Endothelial cell of umbilical vein (primary cell): ENCODE results near the gene PNPLA3. TPM values are rescaled to one million over a fixed set of nuclear protein-coding genes. Genes with fewer than 3 reads are reported as not detected.
A peak's percentile ranks its signal among the peaks of the same experiment; 100 is the strongest.

Experiments used
- BruUV-seq: library from RNA; stranded (reverse); fragments of 400-500 nt; replicated peaks from 2 replicates; lab custom pipeline; 2021; lab: Mats Ljungman, UMichigan
- CTCF ChIA-PET: fragments of 300-600, 350-600 bp; sonication (Branson Sonifier 250); formaldehyde crosslinking; loops from one replicate; lab custom pipeline; 2021; ENCODE audit warnings: antibody characterized with exemption, inconsistent platforms; lab: Charles Lee
- POLR2A ChIA-PET: fragments of 300-600, 350-600 bp; sonication (Branson Sonifier 250); formaldehyde crosslinking; loops from one replicate; lab custom pipeline; 2021; ENCODE audit warnings: antibody characterized with exemption, inconsistent platforms; lab: Charles Lee
- DNase-seq: peaks from one replicate; pipeline ENCODE4 v3.0.0-alpha.2; 2011; ENCODE audit warnings: low read depth, low spot score
- FAIRE-seq: peaks from 2 replicates; lab custom pipeline; 2011; peaks lifted over from hg19 to GRCh38; lab: Jason Lieb, UNC
- H2AFZ ChIP-seq: 2 replicates; pipeline ENCODE4 v1.6.0; 2012; ENCODE audit warnings: low read depth, low read length, control low read depth, inconsistent platforms
- H3K27ac ChIP-seq: 2 replicates; pipeline ENCODE4 v1.5.1; 2011; ENCODE audit warnings: low read depth, mild to moderate bottlenecking, control low read depth, low read length, moderate library complexity; ENCODE audit not compliant: insufficient read depth
- H3K27me3 ChIP-seq, 2 experiments: 2 replicates each; pipeline versions ENCODE4 v1.6.0 to v1.6.1; 2011; ENCODE audit warnings: low read length in 2 of 2, mixed read lengths in 1 of 2; ENCODE audit not compliant: control insufficient read depth in 2 of 2, insufficient read depth in 2 of 2
- H3K36me3 ChIP-seq, 2 experiments: 2 replicates in 1 of 2; 3 replicates in 1 of 2; pipeline ENCODE4 v1.5.1; 2011; ENCODE audit warnings: low read length in 2 of 2, mild to moderate bottlenecking in 1 of 2, moderate library complexity in 1 of 2; ENCODE audit not compliant: control insufficient read depth in 2 of 2, insufficient read depth in 2 of 2; ENCODE audit errors: extremely low read depth in 1 of 2
- H3K4me1 ChIP-seq: 3 replicates; pipeline ENCODE4 v1.5.1; 2011; ENCODE audit warnings: mild to moderate bottlenecking, low read length; ENCODE audit not compliant: control insufficient read depth, insufficient read depth; ENCODE audit errors: extremely low read depth
- H3K4me2 ChIP-seq: 2 replicates; pipeline ENCODE4 v1.6.1; 2011; ENCODE audit warnings: low read length, control low read depth, mixed read lengths; ENCODE audit not compliant: insufficient read depth
- H3K4me3 ChIP-seq, 3 experiments: fragments of 200-600 bp in 1 of 3; sonication (generic), shearing (Covaris generic) in 1 of 3; replicated peaks in 1 of 3; 2 replicates each; pipeline ENCODE4 v1.5.1; 2011 to 2016; ENCODE audit warnings: control low read depth in 3 of 3, low read length in 3 of 3, mild to moderate bottlenecking in 2 of 3, inconsistent platforms in 1 of 3, low read depth in 1 of 3, moderate library complexity in 1 of 3; ENCODE audit not compliant: insufficient read depth in 1 of 3
- H3K79me2 ChIP-seq: 2 replicates; pipeline ENCODE4 v1.6.0; 2012; ENCODE audit warnings: low read length, inconsistent platforms; ENCODE audit not compliant: control insufficient read depth, insufficient read depth
- H3K9ac ChIP-seq: replicated peaks from 2 replicates; pipeline ENCODE3; 2011; ENCODE audit warnings: low read length, control low read depth; ENCODE audit not compliant: insufficient read depth; ENCODE audit errors: extremely low read depth
- H3K9me1 ChIP-seq: replicated peaks from 3 replicates; pipeline ENCODE4 v1.6.0; 2011; ENCODE audit warnings: mild to moderate bottlenecking, low read length; ENCODE audit not compliant: control insufficient read depth, insufficient read depth; ENCODE audit errors: extremely low read depth
- H3K9me3 ChIP-seq: replicated peaks from 2 replicates; pipeline ENCODE4 v1.5.1; 2012; ENCODE audit warnings: low read length, inconsistent platforms; ENCODE audit not compliant: control insufficient read depth, insufficient read depth
- H4K20me1 ChIP-seq: replicated peaks from 2 replicates; pipeline ENCODE3; 2011; ENCODE audit warnings: mild to moderate bottlenecking, low read length; ENCODE audit not compliant: control insufficient read depth, insufficient read depth; ENCODE audit errors: extremely low read depth
- CTCF ChIP-seq, 2 donors: IDR thresholded peaks; 1 replicate in 1 of 2; 2 replicates in 1 of 2; pipeline ENCODE4 v1.5.1; 2011; ENCODE audit warnings: low read length in 2 of 2, mild to moderate bottlenecking in 2 of 2, moderate library complexity in 2 of 2, control low read depth in 1 of 2, inconsistent platforms in 1 of 2, low read depth in 1 of 2; ENCODE audit not compliant: insufficient read depth in 1 of 2; ENCODE audit errors: extremely low read depth in 1 of 2
- EZH2 ChIP-seq: IDR thresholded peaks from 2 replicates; pipeline ENCODE4 v1.6.1; 2012; ENCODE audit warnings: borderline replicate concordance, low read depth, mild to moderate bottlenecking, moderate library complexity, low read length, inconsistent platforms; ENCODE audit not compliant: severe bottlenecking
- FOS ChIP-seq: IDR thresholded peaks from 2 replicates; pipeline ENCODE4 v1.6.1; 2011; ENCODE audit warnings: mild to moderate bottlenecking, low read length, moderate library complexity, borderline replicate concordance; ENCODE audit not compliant: insufficient read depth
- GATA2 ChIP-seq: IDR thresholded peaks from 2 replicates; pipeline ENCODE4 v1.7.0; 2011; ENCODE audit warnings: low read depth, mild to moderate bottlenecking, moderate library complexity, mixed read lengths, low read length; ENCODE audit not compliant: insufficient read length, insufficient read depth
- JUN ChIP-seq: IDR thresholded peaks from 2 replicates; pipeline ENCODE4 v1.6.1; 2011; ENCODE audit warnings: borderline replicate concordance, low read depth; ENCODE audit not compliant: insufficient read length, insufficient read depth
- MAX ChIP-seq: IDR thresholded peaks from 2 replicates; pipeline ENCODE4 v1.6.1; 2011; ENCODE audit not compliant: insufficient read depth, insufficient read length
- MYC ChIP-seq: IDR thresholded peaks from one replicate; pipeline ENCODE4 v1.6.1; 2011; ENCODE audit warnings: mild to moderate bottlenecking, low read depth, low read length
- POLR2A ChIP-seq: IDR thresholded peaks from 2 replicates; pipeline ENCODE4 v1.6.1; 2012; ENCODE audit warnings: low read depth, mild to moderate bottlenecking, control low read depth, low read length
- POLR2AphosphoS5 ChIP-seq: IDR thresholded peaks from 2 replicates; pipeline ENCODE4 v1.6.1; 2012; ENCODE audit warnings: low read depth, mild to moderate bottlenecking, control low read depth, low read length, moderate library complexity; ENCODE audit not compliant: insufficient read depth
- dilution Hi-C: fragments of 300-500 bp; cut with MboI; formaldehyde crosslinking; loops from one replicate; pipeline ENCODE4 v1.15.0; 2019; ENCODE audit warnings: low sequenced_read_pairs; ENCODE audit not compliant: extremely low pct_ligation_motif_present
- intact Hi-C: fragments of 100-400 bp; cut with micrococcal nuclease; formaldehyde crosslinking; loops from one replicate; pipeline ENCODE4 v1.10.0; 2022
- polyA plus RNA-seq, 4 experiments: library from polyadenylated mRNA; depleted of rRNA in 3 of 4; stranded (reverse) in 3 of 4; unstranded in 1 of 4; fragments of >200 nt; gene quantifications; 2 replicates each; pipeline versions ENCODE4 v1.2.1 to v1.2.3, GENCODE V29; 2011 to 2012; ENCODE audit warnings: missing spikeins in 1 of 4
- total RNA-seq: library from RNA; stranded (reverse); gene quantifications from 2 replicates; pipeline ENCODE4 v1.2.3, GENCODE V29; 2021

Gene PNPLA3
- total and polyA plus RNA-seq, 2 donors (not counting 3 experiments of a cell fraction or from before 2014, with no cell fraction given), result 5.3 to 12.3 TPM

GRCh38 chr22:43956805-43957463, 33.3 kb downstream of the PNPLA3 start:
- no peak overlapping the region for H3K9ac ChIP-seq

More at GRCh38 chr22:43956805-43957463, 33.3 kb downstream of the PNPLA3 start:
- ChIA-PET CTCF (interaction anchor here (2.5 kb wide), 1 partner anchor 11 kb away, joined by 9 read pairs; no protein-coding TSS in a partner anchor), POLR2A (no interaction called here)
- H3K27me3 ChIP-seq, result no peaks in the 10 kb centered on the region
- BruUV-seq, result no TSS peak
- H3K36me3 ChIP-seq, result peaks cover 0 to 2% of the 10 kb centered on the region in 2 experiments
- H3K4me1 ChIP-seq, result peaks cover 24% of the 10 kb centered on the region
- H3K4me2 ChIP-seq, result peak overlapping the region; percentile 98
- TF ChIP-seq GATA2 (no peak), CTCF (IDR thresholded peaks at IDR 0.05; ENCODE audit: extremely low read depth in 1 of 2, insufficient read depth in 1 of 2, low read depth in 1 of 2, low read length in 2 of 2) (no peak), MYC (no peak), POLR2A (no peak), JUN (no peak), POLR2AphosphoS5 (no peak), EZH2 (no peak), MAX (no peak), FOS (no peak)
- intact Hi-C loops, result no loop called here
- DNase-seq, result peak; percentile 31
- dilution Hi-C loops, result no loop called here
- peak overlapping the region in 1 of 3 experiments; percentile 87 for H3K4me3 ChIP-seq
- H2AFZ ChIP-seq, result no peak overlapping the region
- H3K27ac ChIP-seq, result no peak overlapping the region
- no peak for FAIRE-seq
- H3K9me1 ChIP-seq, result no peaks in the 10 kb centered on the region
- H3K9me3 ChIP-seq, result no peaks in the 10 kb centered on the region
- no peaks in the 10 kb centered on the region for H4K20me1 ChIP-seq
- peaks cover 48% of the 10 kb centered on the region for H3K79me2 ChIP-seq
